ENCODE data around the gene ZPR1. TPM values are rescaled to one million over a fixed set of nuclear protein-coding genes. Genes with fewer than 3 reads are reported as not detected.

ZPR1 gene
- total RNA-seq, 1 donor, result 36.2 TPM

- Histone ChIP-seq H3K36me3 (ENCODE audit: insufficient read depth, low read length) (no peaks in the 10 kb centered on the region), H2AFZ (ENCODE audit: low read length) (no peak overlapping the region), H3K4me2 (ENCODE audit: insufficient read depth, low read length) (no peak overlapping the region), H3K9me3 (ENCODE audit: low read depth, low read length) (no peaks in the 10 kb centered on the region), H4K20me1 (ENCODE audit: insufficient read depth, low read length) (no peaks in the 10 kb centered on the region), H3K27ac (ENCODE audit: low read depth, low read length) (no peak overlapping the region), H3K79me2 (ENCODE audit: insufficient read depth, low read length) (no peaks in the 10 kb centered on the region), H3K4me1 (ENCODE audit: insufficient read depth, low read length) (peaks cover 9% of the 10 kb centered on the region), H3K4me3 (ENCODE audit: insufficient read depth, low read length) (no peak overlapping the region), H3K27me3 (ENCODE audit: insufficient read depth, low read length) (no peaks in the 10 kb centered on the region)
- peak; percentile 79 for DNase-seq (ENCODE audit: insufficient read length, low spot score, missing footprints)
- TF ChIP-seq CTCF (IDR thresholded peaks at IDR 0.05; ENCODE audit: extremely low read depth, low read depth, low read length), result no peak
Measured at GRCh38 chr11:116832350-116833290, 44.8 kb upstream of the ZPR1 start.

GRCh38 chr11:116831790-116832349, 44.0 kb upstream of the ZPR1 start:
- DNase-seq (ENCODE audit: insufficient read length, low spot score, missing footprints), result no peak
- Histone ChIP-seq H3K9me3 (ENCODE audit: low read depth, low read length) (no peaks in the 10 kb centered on the region), H3K27me3 (ENCODE audit: insufficient read depth, low read length) (no peaks in the 10 kb centered on the region), H3K79me2 (ENCODE audit: insufficient read depth, low read length) (no peaks in the 10 kb centered on the region), H3K4me3 (ENCODE audit: insufficient read depth, low read length) (no peak overlapping the region), H3K36me3 (ENCODE audit: insufficient read depth, low read length) (no peaks in the 10 kb centered on the region), H3K27ac (ENCODE audit: low read depth, low read length) (no peak overlapping the region), H4K20me1 (ENCODE audit: insufficient read depth, low read length) (no peaks in the 10 kb centered on the region), H2AFZ (ENCODE audit: low read length) (no peak overlapping the region), H3K4me2 (ENCODE audit: insufficient read depth, low read length) (no peak overlapping the region), H3K4me1 (ENCODE audit: insufficient read depth, low read length) (peaks cover 9% of the 10 kb centered on the region)
- no peak for TF ChIP-seq CTCF (IDR thresholded peaks at IDR 0.05; ENCODE audit: extremely low read depth, low read depth, low read length)

GRCh38 chr11:116830184-116830912, 42.5 kb upstream of the ZPR1 start:
- Histone ChIP-seq H3K4me3 (ENCODE audit: insufficient read depth, low read length) (no peak overlapping the region), H3K27me3 (ENCODE audit: insufficient read depth, low read length) (no peaks in the 10 kb centered on the region), H2AFZ (ENCODE audit: low read length) (no peak overlapping the region), H4K20me1 (ENCODE audit: insufficient read depth, low read length) (no peaks in the 10 kb centered on the region), H3K4me2 (ENCODE audit: insufficient read depth, low read length) (no peak overlapping the region), H3K4me1 (ENCODE audit: insufficient read depth, low read length) (peaks cover 9% of the 10 kb centered on the region), H3K36me3 (ENCODE audit: insufficient read depth, low read length) (no peaks in the 10 kb centered on the region), H3K9me3 (ENCODE audit: low read depth, low read length) (no peaks in the 10 kb centered on the region), H3K79me2 (ENCODE audit: insufficient read depth, low read length) (no peaks in the 10 kb centered on the region), H3K27ac (ENCODE audit: low read depth, low read length) (no peak overlapping the region)
- no peak for TF ChIP-seq CTCF (IDR thresholded peaks at IDR 0.05; ENCODE audit: extremely low read depth, low read depth, low read length)
- no peak for DNase-seq (ENCODE audit: insufficient read length, low spot score, missing footprints)
